Activated T-helper 9 cell treated with anti-CD3 and anti-CD28 coated beads, Interleukin-2, amount 50 U/mL, for 16 hours (primary cell): Measurements from ENCODE around the gene PSMD14.

Experiments
- DNase-seq: peaks from one replicate; pipeline ENCODE4 v3.0.0-alpha.2; 2020; ENCODE audit warnings: low read depth

The PSMD14 gene

GRCh38 chr2:161419638-161420190 is 111.5 kb downstream of the PSMD14 start:
- no peak for DNase-seq

GRCh38 chr2:161420406-161421074 is 112.3 kb downstream of the PSMD14 start:
- DNase-seq = no peak

GRCh38 chr2:161421686-161422085 is 113.5 kb downstream of the PSMD14 start:
- DNase-seq = no peak

GRCh38 chr2:161422816-161423403 is 114.7 kb downstream of the PSMD14 start:
- DNase-seq = no peak

GRCh38 chr2:161423421-161424393 is 115.5 kb downstream of the PSMD14 start:
- no peak for DNase-seq

GRCh38 chr2:161424394-161424769 is 116.2 kb downstream of the PSMD14 start:
- no peak for DNase-seq

GRCh38 chr2:161424891-161425727 is 116.9 kb downstream of the PSMD14 start:
- DNase-seq = no peak

- DNase-seq = no peak
Observed at GRCh38 chr2:161425728-161426454, 117.7 kb downstream of the PSMD14 start.

- DNase-seq = no peak
Observed at GRCh38 chr2:161426455-161426921, 118.3 kb downstream of the PSMD14 start.

- no peak for DNase-seq
Observed at GRCh38 chr2:161426922-161427663, 118.9 kb downstream of the PSMD14 start.

GRCh38 chr2:161427664-161428587 is 119.7 kb downstream of the PSMD14 start:
- no peak for DNase-seq

GRCh38 chr2:161430386-161430785 is 122.2 kb downstream of the PSMD14 start:
- DNase-seq = no peak

GRCh38 chr2:161432107-161432506 is 123.9 kb downstream of the PSMD14 start:
- DNase-seq = no peak

- DNase-seq = no peak
Observed at GRCh38 chr2:161434118-161434517, 125.9 kb downstream of the PSMD14 start.

- no peak for DNase-seq
Observed at GRCh38 chr2:161436411-161436810, 128.2 kb downstream of the PSMD14 start.

- DNase-seq = no peak
Observed at GRCh38 chr2:161438598-161438997, 130.4 kb downstream of the PSMD14 start.

GRCh38 chr2:161445097-161445496 is 136.9 kb downstream of the PSMD14 start:
- DNase-seq = no peak

GRCh38 chr2:161448431-161448830 is 140.2 kb downstream of the PSMD14 start:
- no peak for DNase-seq
